ENCODE results near the gene C6orf163.

C6orf163 gene

GRCh38 chr6:87319271-87319987 lies 25.2 kb upstream of the C6orf163 start:
- no peak for TF ChIP-seq FOXP2 (optimal IDR thresholded peaks at IDR 0.05; ENCODE audit: borderline replicate concordance, extremely low read depth, extremely low read length, insufficient read depth)
- no peak for TF ChIP-seq POLR2AphosphoS5 (IDR thresholded peaks at IDR 0.05; ENCODE audit: low read depth, low read length)
- TF ChIP-seq TAF1 (IDR thresholded peaks at IDR 0.05; ENCODE audit: borderline replicate concordance, insufficient read depth, low read length) = no peak
- TF ChIP-seq SIN3A (IDR thresholded peaks at IDR 0.05; ENCODE audit: borderline replicate concordance, insufficient read depth, low read length) = no peak
- TF ChIP-seq, protein P1, sequence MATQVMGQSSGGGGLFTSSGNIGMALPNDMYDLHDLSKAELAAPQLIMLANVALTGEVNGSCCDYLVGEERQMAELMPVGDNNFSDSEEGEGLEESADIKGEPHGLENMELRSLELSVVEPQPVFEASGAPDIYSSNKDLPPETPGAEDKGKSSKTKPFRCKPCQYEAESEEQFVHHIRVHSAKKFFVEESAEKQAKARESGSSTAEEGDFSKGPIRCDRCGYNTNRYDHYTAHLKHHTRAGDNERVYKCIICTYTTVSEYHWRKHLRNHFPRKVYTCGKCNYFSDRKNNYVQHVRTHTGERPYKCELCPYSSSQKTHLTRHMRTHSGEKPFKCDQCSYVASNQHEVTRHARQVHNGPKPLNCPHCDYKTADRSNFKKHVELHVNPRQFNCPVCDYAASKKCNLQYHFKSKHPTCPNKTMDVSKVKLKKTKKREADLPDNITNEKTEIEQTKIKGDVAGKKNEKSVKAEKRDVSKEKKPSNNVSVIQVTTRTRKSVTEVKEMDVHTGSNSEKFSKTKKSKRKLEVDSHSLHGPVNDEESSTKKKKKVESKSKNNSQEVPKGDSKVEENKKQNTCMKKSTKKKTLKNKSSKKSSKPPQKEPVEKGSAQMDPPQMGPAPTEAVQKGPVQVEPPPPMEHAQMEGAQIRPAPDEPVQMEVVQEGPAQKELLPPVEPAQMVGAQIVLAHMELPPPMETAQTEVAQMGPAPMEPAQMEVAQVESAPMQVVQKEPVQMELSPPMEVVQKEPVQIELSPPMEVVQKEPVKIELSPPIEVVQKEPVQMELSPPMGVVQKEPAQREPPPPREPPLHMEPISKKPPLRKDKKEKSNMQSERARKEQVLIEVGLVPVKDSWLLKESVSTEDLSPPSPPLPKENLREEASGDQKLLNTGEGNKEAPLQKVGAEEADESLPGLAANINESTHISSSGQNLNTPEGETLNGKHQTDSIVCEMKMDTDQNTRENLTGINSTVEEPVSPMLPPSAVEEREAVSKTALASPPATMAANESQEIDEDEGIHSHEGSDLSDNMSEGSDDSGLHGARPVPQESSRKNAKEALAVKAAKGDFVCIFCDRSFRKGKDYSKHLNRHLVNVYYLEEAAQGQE (IDR thresholded peaks at IDR 0.05; ENCODE audit: insufficient read depth in 1 of 2, low read depth in 2 of 2, low read length in 2 of 2) = no peak

GRCh38 chr6:87322304-87323212 lies 22.1 kb upstream of the C6orf163 start, which contains the start of gene SMIM8:
Gene SMIM8 (plus strand): TSS chr6:87322588. CDS start chr6:87337032, 14,444 bp downstream.
- TF ChIP-seq POLR2AphosphoS5 (IDR thresholded peaks at IDR 0.05; ENCODE audit: low read depth, low read length) (peak; percentile 93), SIN3A (IDR thresholded peaks at IDR 0.05; ENCODE audit: borderline replicate concordance, insufficient read depth, low read length) (peak; percentile 82; the same call in 1 of the 2 replicates), FOXP2 (optimal IDR thresholded peaks at IDR 0.05; ENCODE audit: borderline replicate concordance, extremely low read depth, extremely low read length, insufficient read depth) (no peak), TAF1 (IDR thresholded peaks at IDR 0.05; ENCODE audit: borderline replicate concordance, insufficient read depth, low read length) (peak; percentile 88)
- TF ChIP-seq, protein P1 (IDR thresholded peaks at IDR 0.05; ENCODE audit: insufficient read depth in 1 of 2, low read depth in 2 of 2, low read length in 2 of 2) = peak in 1 of 2 experiments; percentile 63; a peak in 1 of 4 replicates

- TF ChIP-seq, protein P1 (IDR thresholded peaks at IDR 0.05; ENCODE audit: insufficient read depth in 1 of 2, low read depth in 2 of 2, low read length in 2 of 2) = no peak
- TF ChIP-seq FOXP2 (optimal IDR thresholded peaks at IDR 0.05; ENCODE audit: borderline replicate concordance, extremely low read depth, extremely low read length, insufficient read depth) = no peak
- no peak for TF ChIP-seq POLR2AphosphoS5 (IDR thresholded peaks at IDR 0.05; ENCODE audit: low read depth, low read length)
- no peak for TF ChIP-seq TAF1 (IDR thresholded peaks at IDR 0.05; ENCODE audit: borderline replicate concordance, insufficient read depth, low read length)
- TF ChIP-seq SIN3A (IDR thresholded peaks at IDR 0.05; ENCODE audit: borderline replicate concordance, insufficient read depth, low read length) = no peak
Observed at GRCh38 chr6:87330961-87331360, 13.7 kb upstream of the C6orf163 start.

- TF ChIP-seq FOXP2 (optimal IDR thresholded peaks at IDR 0.05; ENCODE audit: borderline replicate concordance, extremely low read depth, extremely low read length, insufficient read depth) (no peak), POLR2AphosphoS5 (IDR thresholded peaks at IDR 0.05; ENCODE audit: low read depth, low read length) (no peak), TAF1 (IDR thresholded peaks at IDR 0.05; ENCODE audit: borderline replicate concordance, insufficient read depth, low read length) (no peak), SIN3A (IDR thresholded peaks at IDR 0.05; ENCODE audit: borderline replicate concordance, insufficient read depth, low read length) (no peak)
- TF ChIP-seq, protein P1 (IDR thresholded peaks at IDR 0.05; ENCODE audit: insufficient read depth in 1 of 2, low read depth in 2 of 2, low read length in 2 of 2) = no peak
Observed at GRCh38 chr6:87333033-87333432, 11.6 kb upstream of the C6orf163 start.
